Right lobe of liver (tissue), 6 donors: ENCODE measurements around the gene HEATR5B. TPM values are rescaled to one million over a fixed set of nuclear protein-coding genes. Genes with fewer than 3 reads are reported as not detected.
A peak's percentile ranks its signal among the peaks of the same experiment; 100 is the strongest.
"Not testable (repeated sequence)": the region's sequence is repeated elsewhere in the genome, so short reads cannot be mapped to it uniquely, and the experiment has no call there.

Source experiments
- ATAC-seq, 4 donors: fragments of 200-7000 bp; cut with Tn5 transposase; one replicate each; pipeline ENCODE4 v1.9.1; 2020; ENCODE audit warnings: mild to moderate bottlenecking in 4 of 4, moderate library complexity in 4 of 4
- DNase-seq, 3 donors: peaks; one replicate each; pipeline ENCODE4 v3.0.0-alpha.2; 2020
- H3K27ac ChIP-seq, 3 donors: fragments of 200-600 bp; one replicate each; pipeline ENCODE4 v1.8.0; 2022
- H3K27me3 ChIP-seq, 2 donors: fragments of 200-600 bp; one replicate each; pipeline ENCODE4 v1.8.0; 2022
- H3K36me3 ChIP-seq, 4 donors: fragments of 200-600 bp; sonication (generic) in 1 of 4; one replicate each; pipeline versions ENCODE4 v1.5.1 to v1.8.0; 2017 to 2022; ENCODE audit warnings: control low read depth in 1 of 4
- H3K4me1 ChIP-seq, 4 donors: fragments of 200-600 bp; sonication (generic) in 1 of 4; one replicate each; pipeline versions ENCODE4 v1.5.1 to v1.8.0; 2017 to 2022; ENCODE audit warnings: control low read depth in 1 of 4
- H3K4me3 ChIP-seq, 3 donors: fragments of 200-600 bp; one replicate each; pipeline ENCODE4 v1.8.0; 2022
- H3K9me3 ChIP-seq, 4 donors: fragments of 200-600 bp; sonication (generic) in 1 of 4; one replicate each; pipeline versions ENCODE4 v1.5.1 to v1.8.0; 2017 to 2022; ENCODE audit warnings: control low read depth in 1 of 4
- CTCF ChIP-seq, 4 donors: fragments of 200-600 bp in 3 of 4; fragments of 450-650 bp in 1 of 4; IDR thresholded peaks; one replicate each; pipeline versions ENCODE4 v1.5.1 to v1.8.0; 2016 to 2022; ENCODE audit warnings: antibody characterized with exemption in 4 of 4, mild to moderate bottlenecking in 2 of 4
- POLR2A ChIP-seq: fragments of 450-650 bp; IDR thresholded peaks from one replicate; pipeline ENCODE4 v1.6.1; 2017; ENCODE audit warnings: antibody characterized with exemption, mild to moderate bottlenecking
- WGBS: methylation state at CpG from one replicate; pipeline ENCODE4 v1.1.6; 2018; ENCODE audit warnings: low coverage, low lambda C conversion rate; ENCODE audit not compliant: insufficient coverage; ENCODE audit errors: missing lambda C conversion rate; 5-methylcytosine and 5-hydroxymethylcytosine counted together
- intact Hi-C, 2 donors: fragments of 100-400 bp; cut with DNase I; formaldehyde crosslinking; loops; one replicate each; pipeline versions ENCODE4 v1.11.2 to v1.14.1; 2022
- total RNA-seq, 6 experiments: library from RNA; depleted of rRNA in 2 of 6; stranded (reverse); fragments of >200 nt in 2 of 6; fragmentation: NEBNext Ultra II Directional in 3 of 6; extraction: Animal tissue kit (Norgen Biotek cat#: 25700) in 3 of 6; gene quantifications; one replicate each; pipeline versions ENCODE4 v1.1.0 to v1.2.4, GENCODE V29; 2016 to 2023
- donor health status: DM: no; HTN: yes; CAD: no.
- donor health status: DM: no; HTN: no; CAD: no.
- donor health status: DM: no; HTN: no; CAD: no.
- donor health status: DM: no; HTN: yes; CAD: no.
- donor health status: DM: no; HTN: yes; CAD: no.

The HEATR5B gene
- total RNA-seq, 6 experiments from 2014 or later, result 7.7 to 11.7 (median 9.2) TPM

GRCh38 chr2:36951574-36951973 lies 132.6 kb downstream of the HEATR5B start:
- no peak overlapping the region for H3K27ac ChIP-seq
- DNase-seq (no peak), ATAC-seq (peak in 1 of 4 donors; percentile 25)
- no peaks in the 10 kb centered on the region for H3K27me3 ChIP-seq
- intact Hi-C loops, result no loop called here
- H3K4me3 ChIP-seq, result no peak overlapping the region
- H3K4me1 ChIP-seq, result no peaks in the 10 kb centered on the region
- TF ChIP-seq POLR2A, result no peak
- TF ChIP-seq CTCF (IDR thresholded peaks at IDR 0.05), result no peak
- WGBS, result 69% methylated on average over 6 of the region's 7 CpGs
- no peaks in the 10 kb centered on the region for H3K9me3 ChIP-seq
- peaks cover 0 to 1% (median 0%) of the 10 kb centered on the region in 4 donors for H3K36me3 ChIP-seq

GRCh38 chr2:36951027-36951518 lies 133.1 kb downstream of the HEATR5B start:
- Histone ChIP-seq H3K36me3 (peaks cover 0 to 1% (median 0%) of the 10 kb centered on the region in 4 donors), H3K9me3 (no peaks in the 10 kb centered on the region), H3K4me1 (no peaks in the 10 kb centered on the region), H3K27me3 (no peaks in the 10 kb centered on the region), H3K4me3 (no peak overlapping the region), H3K27ac (no peak overlapping the region)
- ATAC-seq (peak in 1 of 4 donors; percentile 35), DNase-seq (no peak)
- TF ChIP-seq CTCF (IDR thresholded peaks at IDR 0.05) (no peak), POLR2A (no peak)
- intact Hi-C loops, result no loop called here
- WGBS, result 92% methylated on average over 2 of the region's 2 CpGs

- 80% methylated on average over 1 of the region's 1 CpG for WGBS
- no peak for ATAC-seq
- H3K27me3 ChIP-seq, result no peaks in the 10 kb centered on the region
These were observed 134.3 kb downstream of the HEATR5B start for GRCh38 chr2:36949845-36950244.

GRCh38 chr2:36945240-36945639 lies 138.9 kb downstream of the HEATR5B start:
- intact Hi-C loops, H3K4me3 ChIP-seq, H3K4me1 ChIP-seq, H3K9me3 ChIP-seq, H3K36me3 ChIP-seq, H3K27ac ChIP-seq, ATAC-seq, DNase-seq, H3K27me3 ChIP-seq: not testable (repeated sequence)
- 95% methylated on average over 10 of the region's 10 CpGs for WGBS

More at GRCh38 chr2:36949845-36950244, 134.3 kb downstream of the HEATR5B start:
- TF ChIP-seq CTCF (IDR thresholded peaks at IDR 0.05) (no peak), POLR2A (no peak)
- Histone ChIP-seq H3K4me1 (no peaks in the 10 kb centered on the region), H3K36me3 (peaks cover 0 to 1% (median 0%) of the 10 kb centered on the region in 4 donors), H3K9me3 (no peaks in the 10 kb centered on the region), H3K4me3 (no peak overlapping the region), H3K27ac (no peak overlapping the region)
- no peak for DNase-seq
- intact Hi-C loops, result no loop called here

GRCh38 chr2:36941867-36942266 lies 142.3 kb downstream of the HEATR5B start:
- Histone ChIP-seq H3K27ac (no peak overlapping the region), H3K27me3 (no peaks in the 10 kb centered on the region), H3K9me3 (no peaks in the 10 kb centered on the region), H3K4me3 (no peak overlapping the region), H3K36me3 (no peaks in the 10 kb centered on the region), H3K4me1 (no peaks in the 10 kb centered on the region)
- TF ChIP-seq POLR2A (no peak), CTCF (IDR thresholded peaks at IDR 0.05) (no peak)
- DNase-seq (no peak), ATAC-seq (no peak)
- WGBS, result 85% methylated on average over 4 of the region's 4 CpGs
- intact Hi-C loops, result no loop called here

GRCh38 chr2:36936526-36936925 lies 147.6 kb downstream of the HEATR5B start:
- DNase-seq, intact Hi-C loops: not testable (repeated sequence)

GRCh38 chr2:36931688-36932087 lies 152.5 kb downstream of the HEATR5B start:
- ATAC-seq, H3K27me3 ChIP-seq, H3K4me3 ChIP-seq, H3K9me3 ChIP-seq, DNase-seq, H3K36me3 ChIP-seq, H3K4me1 ChIP-seq, H3K27ac ChIP-seq, intact Hi-C loops: not testable (repeated sequence)
- WGBS, result 96% methylated on average over 6 of the region's 6 CpGs

More at GRCh38 chr2:36936526-36936925, 147.6 kb downstream of the HEATR5B start:
- not testable (repeated sequence) for H3K27ac ChIP-seq, H3K4me3 ChIP-seq, ATAC-seq, H3K9me3 ChIP-seq, H3K27me3 ChIP-seq, H3K36me3 ChIP-seq, H3K4me1 ChIP-seq
